Body of pancreas (tissue), 4 donors: ENCODE results near the gene LSM4.

Experiments
- POLR2A ChIP-seq, 3 donors: fragments of 450-650 bp; IDR thresholded peaks; one replicate each; pipeline ENCODE4 v1.6.1; 2016; ENCODE audit warnings: antibody characterized with exemption in 3 of 3, mild to moderate bottlenecking in 2 of 3
- TF ChIP-seq, protein P1 (sequence below), 7 experiments: fragments of 450-650 bp in 4 of 7; fragments of 200-600 bp in 3 of 7; sonication (generic) in 3 of 7; IDR thresholded peaks; one replicate each; pipeline ENCODE4 v1.5.1; 2016 to 2019; ENCODE audit warnings: antibody characterized with exemption in 7 of 7

GRCh38 chr19:18322318-18322758, 538 bp downstream of the LSM4 start:
- TF ChIP-seq, protein P1, sequence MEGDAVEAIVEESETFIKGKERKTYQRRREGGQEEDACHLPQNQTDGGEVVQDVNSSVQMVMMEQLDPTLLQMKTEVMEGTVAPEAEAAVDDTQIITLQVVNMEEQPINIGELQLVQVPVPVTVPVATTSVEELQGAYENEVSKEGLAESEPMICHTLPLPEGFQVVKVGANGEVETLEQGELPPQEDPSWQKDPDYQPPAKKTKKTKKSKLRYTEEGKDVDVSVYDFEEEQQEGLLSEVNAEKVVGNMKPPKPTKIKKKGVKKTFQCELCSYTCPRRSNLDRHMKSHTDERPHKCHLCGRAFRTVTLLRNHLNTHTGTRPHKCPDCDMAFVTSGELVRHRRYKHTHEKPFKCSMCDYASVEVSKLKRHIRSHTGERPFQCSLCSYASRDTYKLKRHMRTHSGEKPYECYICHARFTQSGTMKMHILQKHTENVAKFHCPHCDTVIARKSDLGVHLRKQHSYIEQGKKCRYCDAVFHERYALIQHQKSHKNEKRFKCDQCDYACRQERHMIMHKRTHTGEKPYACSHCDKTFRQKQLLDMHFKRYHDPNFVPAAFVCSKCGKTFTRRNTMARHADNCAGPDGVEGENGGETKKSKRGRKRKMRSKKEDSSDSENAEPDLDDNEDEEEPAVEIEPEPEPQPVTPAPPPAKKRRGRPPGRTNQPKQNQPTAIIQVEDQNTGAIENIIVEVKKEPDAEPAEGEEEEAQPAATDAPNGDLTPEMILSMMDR (IDR thresholded peaks at IDR 0.05) = no peak
- no peak for TF ChIP-seq POLR2A (IDR thresholded peaks at IDR 0.05)
